Measurements from ENCODE around the gene RAB4B.

The RAB4B gene

GRCh38 chr19:40800339-40800996, 22.4 kb downstream of the RAB4B start:
- in situ Hi-C loops (cut with MboI; ENCODE audit: low sequenced_read_pairs): no loop called here

GRCh38 chr19:40800997-40801377, 22.9 kb downstream of the RAB4B start:
- H3K4me3 ChIP-seq: no peak overlapping the region
- H3K4me1 ChIP-seq: peaks cover 18% of the 10 kb centered on the region
- in situ Hi-C loops (cut with MboI; ENCODE audit: low sequenced_read_pairs): no loop called here
- H3K9me3 ChIP-seq: no peaks in the 10 kb centered on the region
- peaks cover 51% of the 10 kb centered on the region for H3K36me3 ChIP-seq (replicated peaks)
- no peaks in the 10 kb centered on the region for H3K27me3 ChIP-seq (ENCODE audit: low read depth)
- no peak for DNase-seq (ENCODE audit: low spot score in 2 of 2)

More at GRCh38 chr19:40800339-40800996, 22.4 kb downstream of the RAB4B start:
- peaks cover 49% of the 10 kb centered on the region for H3K36me3 ChIP-seq (replicated peaks)
- no peaks in the 10 kb centered on the region for H3K27me3 ChIP-seq (ENCODE audit: low read depth)
- H3K4me1 ChIP-seq: peaks cover 13% of the 10 kb centered on the region
- DNase-seq (ENCODE audit: low spot score in 2 of 2): no peak
- peak overlapping the region; percentile 75 for H3K4me3 ChIP-seq
- no peaks in the 10 kb centered on the region for H3K9me3 ChIP-seq

GRCh38 chr19:40801426-40802299, 23.6 kb downstream of the RAB4B start:
- no peak for DNase-seq (ENCODE audit: low spot score in 2 of 2)
- Histone ChIP-seq H3K36me3 (replicated peaks) (peaks cover 51% of the 10 kb centered on the region), H3K4me3 (no peak overlapping the region), H3K27me3 (ENCODE audit: low read depth) (no peaks in the 10 kb centered on the region), H3K9me3 (no peaks in the 10 kb centered on the region), H3K4me1 (peaks cover 24% of the 10 kb centered on the region)
- in situ Hi-C loops (cut with MboI; ENCODE audit: low sequenced_read_pairs): no loop called here

- DNase-seq (ENCODE audit: low spot score in 2 of 2): no peak
- in situ Hi-C loops (cut with MboI; ENCODE audit: low sequenced_read_pairs): no loop called here
- no peak overlapping the region for H3K4me3 ChIP-seq
- peaks cover 24% of the 10 kb centered on the region for H3K4me1 ChIP-seq
- H3K9me3 ChIP-seq: no peaks in the 10 kb centered on the region
- H3K27me3 ChIP-seq (ENCODE audit: low read depth): no peaks in the 10 kb centered on the region
- H3K36me3 ChIP-seq (replicated peaks): peaks cover 56% of the 10 kb centered on the region
These were observed 24.5 kb downstream of the RAB4B start for GRCh38 chr19:40802300-40803169.

GRCh38 chr19:40803170-40803856, 25.3 kb downstream of the RAB4B start:
- Histone ChIP-seq H3K9me3 (no peaks in the 10 kb centered on the region), H3K4me3 (no peak overlapping the region), H3K4me1 (peaks cover 18% of the 10 kb centered on the region), H3K36me3 (replicated peaks) (peaks cover 64% of the 10 kb centered on the region), H3K27me3 (ENCODE audit: low read depth) (no peaks in the 10 kb centered on the region)
- DNase-seq (ENCODE audit: low spot score in 2 of 2): no peak
- in situ Hi-C loops (cut with MboI; ENCODE audit: low sequenced_read_pairs): no loop called here

- Histone ChIP-seq H3K27me3 (ENCODE audit: low read depth) (no peaks in the 10 kb centered on the region), H3K4me3 (no peak overlapping the region), H3K4me1 (peaks cover 17% of the 10 kb centered on the region), H3K36me3 (replicated peaks) (peaks cover 72% of the 10 kb centered on the region), H3K9me3 (no peaks in the 10 kb centered on the region)
- no peak for DNase-seq (ENCODE audit: low spot score in 2 of 2)
- in situ Hi-C loops (cut with MboI; ENCODE audit: low sequenced_read_pairs): no loop called here
These were observed 26.1 kb downstream of the RAB4B start for GRCh38 chr19:40803857-40804782.

- Histone ChIP-seq H3K4me1 (peaks cover 17% of the 10 kb centered on the region), H3K4me3 (no peak overlapping the region), H3K27me3 (ENCODE audit: low read depth) (no peaks in the 10 kb centered on the region), H3K36me3 (replicated peaks) (peaks cover 73% of the 10 kb centered on the region), H3K9me3 (no peaks in the 10 kb centered on the region)
- DNase-seq (ENCODE audit: low spot score in 2 of 2): no peak
- in situ Hi-C loops (cut with MboI; ENCODE audit: low sequenced_read_pairs): no loop called here
These were observed 26.8 kb downstream of the RAB4B start for GRCh38 chr19:40804783-40805242.

- Histone ChIP-seq H3K4me3 (no peak overlapping the region), H3K27me3 (ENCODE audit: low read depth) (no peaks in the 10 kb centered on the region), H3K36me3 (replicated peaks) (peaks cover 70% of the 10 kb centered on the region), H3K4me1 (peaks cover 17% of the 10 kb centered on the region), H3K9me3 (no peaks in the 10 kb centered on the region)
- in situ Hi-C loops (cut with MboI; ENCODE audit: low sequenced_read_pairs): no loop called here
- DNase-seq (ENCODE audit: low spot score in 2 of 2): no peak
These were observed 27.3 kb downstream of the RAB4B start for GRCh38 chr19:40805258-40805868.

- Histone ChIP-seq H3K27me3 (ENCODE audit: low read depth) (no peaks in the 10 kb centered on the region), H3K4me3 (no peak overlapping the region), H3K4me1 (peaks cover 14% of the 10 kb centered on the region), H3K36me3 (replicated peaks) (peaks cover 60% of the 10 kb centered on the region), H3K9me3 (no peaks in the 10 kb centered on the region)
- DNase-seq (ENCODE audit: low spot score in 2 of 2): peak; percentile 95 to 96
- in situ Hi-C loops (cut with MboI; ENCODE audit: low sequenced_read_pairs): no loop called here
These were observed 28.5 kb downstream of the RAB4B start for GRCh38 chr19:40806423-40807146.

- Histone ChIP-seq H3K4me3 (no peak overlapping the region), H3K4me1 (peaks cover 11% of the 10 kb centered on the region), H3K36me3 (replicated peaks) (peaks cover 52% of the 10 kb centered on the region), H3K9me3 (no peaks in the 10 kb centered on the region), H3K27me3 (ENCODE audit: low read depth) (no peaks in the 10 kb centered on the region)
- in situ Hi-C loops (cut with MboI; ENCODE audit: low sequenced_read_pairs): no loop called here
- no peak for DNase-seq (ENCODE audit: low spot score in 2 of 2)
These were observed 29.3 kb downstream of the RAB4B start for GRCh38 chr19:40807147-40808020.

GRCh38 chr19:40808021-40808325, 29.9 kb downstream of the RAB4B start:
- H3K4me3 ChIP-seq: no peak overlapping the region
- no peaks in the 10 kb centered on the region for H3K9me3 ChIP-seq
- peaks cover 46% of the 10 kb centered on the region for H3K36me3 ChIP-seq (replicated peaks)
- no peaks in the 10 kb centered on the region for H3K27me3 ChIP-seq (ENCODE audit: low read depth)
- DNase-seq (ENCODE audit: low spot score in 2 of 2): no peak
- in situ Hi-C loops (cut with MboI; ENCODE audit: low sequenced_read_pairs): no loop called here
- peaks cover 11% of the 10 kb centered on the region for H3K4me1 ChIP-seq
